CD1c-positive myeloid dendritic cell (primary cell): ENCODE results near the gene PBX4.

Source experiments
- DNase-seq: peaks from one replicate; pipeline ENCODE4 v3.0.0-alpha.2; 2016; ENCODE audit errors: extremely low spot score

PBX4 gene

DNA sequence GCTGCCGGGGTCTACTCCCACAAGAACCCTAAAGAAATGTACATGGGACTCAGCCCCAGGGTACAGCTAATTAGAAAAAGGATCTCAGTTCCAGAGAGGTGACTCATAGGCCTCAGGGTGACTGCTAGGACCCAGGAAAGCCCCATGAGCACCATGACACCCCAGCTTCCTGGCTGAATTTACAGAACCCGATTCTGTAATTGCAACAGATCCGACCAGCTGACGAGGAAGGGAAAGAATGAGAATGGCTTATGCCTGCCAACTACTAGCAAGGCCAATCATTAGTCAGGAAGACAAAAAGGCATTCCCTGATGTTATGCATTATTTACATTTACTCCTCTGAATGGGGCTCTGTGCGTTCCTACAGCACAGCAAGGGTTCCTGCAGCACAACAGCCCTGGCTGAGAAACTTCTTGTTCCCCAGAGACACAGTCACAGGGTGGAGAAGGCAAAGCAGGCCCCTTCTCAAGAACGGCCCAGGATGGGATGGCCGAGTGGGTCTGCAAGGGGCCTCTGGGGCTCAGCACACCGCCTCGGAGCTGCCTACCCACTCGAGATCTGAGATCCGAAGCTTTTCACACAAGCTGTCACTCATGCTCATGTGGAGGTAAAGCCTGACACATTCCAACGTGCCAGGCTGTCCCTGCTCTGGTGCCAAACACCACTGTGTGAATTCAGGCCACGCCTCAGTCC lies 27.2 kb downstream of the PBX4 start:
- DNase-seq = peak; percentile 92

DNA sequence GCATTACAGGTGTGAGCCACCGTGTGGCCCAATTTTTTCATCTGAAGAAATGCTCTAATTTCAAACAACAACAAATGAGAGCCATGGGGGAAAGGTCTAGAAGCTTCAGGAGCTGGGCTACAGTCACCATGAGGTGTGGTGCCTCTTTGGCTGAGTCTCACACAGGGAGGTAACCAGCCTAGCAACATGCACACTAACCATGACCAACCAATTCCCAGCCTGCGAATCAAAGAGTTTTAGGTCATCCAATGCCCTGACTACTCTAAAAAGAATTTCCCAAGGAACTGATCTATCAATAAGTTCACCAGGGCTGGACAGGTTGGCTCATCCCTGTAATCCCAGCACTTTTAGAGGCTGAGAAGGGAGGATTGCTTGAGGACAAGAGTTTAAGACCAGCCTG lies 29.9 kb downstream of the PBX4 start:
- no peak for DNase-seq

DNA sequence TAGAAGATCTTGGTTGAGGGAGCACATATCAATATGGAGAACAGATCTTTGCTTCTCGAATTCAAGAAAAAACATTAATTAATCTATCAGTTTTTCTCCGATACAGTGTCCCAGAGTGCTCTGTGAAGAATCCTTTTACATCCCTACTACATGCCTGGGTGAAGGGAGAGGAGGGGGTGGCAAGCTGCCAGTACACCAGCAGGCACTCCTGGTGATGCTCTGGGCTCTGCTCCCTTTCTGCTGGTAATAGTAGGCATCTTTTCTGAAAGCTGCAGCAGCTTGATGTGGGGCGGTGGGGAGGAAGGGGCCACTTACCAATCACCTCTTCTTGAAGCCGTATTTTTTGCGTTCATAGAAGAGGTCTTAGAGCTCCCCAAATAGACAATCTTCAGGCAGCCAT lies 30.7 kb downstream of the PBX4 start:
- DNase-seq = no peak

DNA sequence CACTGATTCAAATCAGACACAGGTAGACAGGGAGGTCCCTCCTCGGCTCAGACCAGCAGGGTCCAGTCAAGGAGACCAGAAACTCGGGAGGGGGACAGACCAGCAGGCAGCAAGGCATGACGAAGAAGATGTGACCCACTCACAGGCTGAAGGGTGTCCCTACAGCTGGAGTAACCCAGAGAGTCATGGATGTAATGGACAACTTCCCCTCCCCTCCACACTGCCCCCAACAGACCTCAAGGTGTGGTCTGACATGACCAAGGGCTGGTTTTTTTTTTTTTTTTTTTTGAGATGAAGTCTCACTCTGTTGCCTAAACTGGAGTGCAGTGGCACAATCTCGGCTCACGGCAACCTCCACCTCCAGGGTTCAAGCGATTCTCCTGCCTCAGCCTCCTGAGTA lies 34.1 kb downstream of the PBX4 start:
- no peak for DNase-seq

DNA sequence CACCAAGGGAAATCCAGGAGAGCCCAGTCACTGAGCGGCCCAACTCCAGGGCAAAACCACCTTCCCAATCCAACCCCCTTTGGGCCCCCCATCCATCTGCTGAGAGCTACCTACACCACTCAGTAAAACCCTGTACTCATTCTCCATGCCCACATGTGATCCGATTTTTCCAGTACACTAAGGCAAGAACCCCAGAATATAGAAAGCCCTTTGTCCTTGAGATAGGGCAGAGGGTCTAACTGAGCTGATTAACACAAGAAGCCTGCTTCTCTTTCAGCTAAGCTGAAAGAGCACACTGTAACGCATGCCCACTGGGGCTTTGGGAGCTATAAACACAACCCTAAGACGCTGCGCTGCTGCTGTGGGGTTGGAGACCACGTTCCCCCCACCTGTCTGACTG lies 36.0 kb downstream of the PBX4 start:
- DNase-seq = no peak

DNA sequence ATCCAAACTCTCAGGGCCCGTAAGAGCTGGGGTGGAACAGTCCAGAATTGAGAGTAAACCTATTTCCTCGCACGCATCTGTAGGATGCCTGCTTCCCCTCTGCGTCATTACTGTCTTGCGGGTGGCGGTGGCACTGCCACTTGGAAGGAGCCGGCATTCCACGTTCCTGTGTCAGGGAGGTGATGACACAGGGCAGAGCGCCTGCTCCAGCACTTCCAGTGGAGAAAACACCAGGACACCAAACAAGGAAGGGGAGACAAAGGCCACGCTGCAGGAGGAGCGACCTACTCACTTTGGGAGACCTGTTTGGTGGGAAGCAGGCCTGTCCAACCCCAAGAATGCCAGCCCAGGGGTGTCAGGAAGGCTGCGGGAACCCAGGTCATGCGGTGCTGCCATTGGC lies 37.1 kb downstream of the PBX4 start:
- DNase-seq = no peak

DNA sequence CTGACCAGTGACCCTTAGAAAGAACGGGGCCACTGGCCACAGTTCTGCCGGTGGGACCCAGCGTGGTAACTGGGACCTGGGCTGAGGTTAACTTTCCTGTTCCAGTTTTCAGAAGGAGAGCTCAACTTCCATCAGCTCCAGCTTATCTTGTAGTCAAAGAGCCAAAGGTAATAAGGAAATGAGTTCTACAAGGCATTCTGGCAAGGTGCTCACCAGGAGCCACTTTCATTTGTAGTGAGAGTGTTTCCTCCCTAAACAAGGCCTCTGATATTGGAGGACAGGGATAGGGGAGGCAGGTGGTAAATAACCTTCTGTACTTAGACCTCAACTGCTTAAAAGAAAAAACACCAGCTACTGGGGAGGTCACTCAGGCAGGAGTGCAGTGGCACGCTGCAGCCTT lies 38.1 kb downstream of the PBX4 start:
- no peak for DNase-seq

DNA sequence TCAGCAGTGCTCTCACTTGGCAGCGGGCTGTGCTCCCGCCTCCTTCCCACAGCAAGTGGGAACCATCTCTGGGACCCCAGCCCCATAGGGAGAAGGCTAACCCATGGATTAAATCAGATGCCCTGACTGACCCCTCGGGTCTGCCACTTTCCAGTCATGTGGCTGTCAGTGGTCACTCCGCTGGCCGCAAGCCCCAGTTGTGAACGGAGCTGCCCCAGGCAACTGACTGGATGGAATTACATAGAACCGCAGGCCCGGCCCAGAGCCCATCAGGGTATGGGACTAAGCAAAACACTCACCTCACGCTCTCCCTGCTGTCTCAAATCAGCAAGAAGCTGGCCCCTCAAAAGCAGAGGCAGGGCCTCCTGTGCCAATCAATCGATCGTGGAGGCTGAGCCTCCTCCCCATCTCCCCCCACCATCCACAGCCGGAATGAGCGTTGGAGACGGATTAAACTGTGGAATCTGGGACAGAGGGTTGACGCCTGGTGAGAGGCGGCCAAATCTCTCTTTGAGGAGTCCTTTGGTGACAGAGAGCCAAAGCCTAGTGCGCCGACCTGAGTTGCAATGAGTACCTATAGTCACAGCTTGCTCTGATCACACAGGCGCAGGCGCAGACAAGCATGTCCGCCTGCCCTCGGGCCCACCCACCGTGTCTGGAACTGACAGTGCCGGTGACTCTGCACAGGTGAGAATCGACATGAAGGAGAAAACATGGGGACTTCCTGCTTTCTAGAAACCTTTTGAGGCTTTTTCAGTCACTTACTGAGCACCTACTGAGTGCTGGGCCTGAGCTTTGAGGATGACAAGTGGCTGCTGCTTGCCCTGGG lies 38.7 kb downstream of the PBX4 start:
- DNase-seq = no peak

DNA sequence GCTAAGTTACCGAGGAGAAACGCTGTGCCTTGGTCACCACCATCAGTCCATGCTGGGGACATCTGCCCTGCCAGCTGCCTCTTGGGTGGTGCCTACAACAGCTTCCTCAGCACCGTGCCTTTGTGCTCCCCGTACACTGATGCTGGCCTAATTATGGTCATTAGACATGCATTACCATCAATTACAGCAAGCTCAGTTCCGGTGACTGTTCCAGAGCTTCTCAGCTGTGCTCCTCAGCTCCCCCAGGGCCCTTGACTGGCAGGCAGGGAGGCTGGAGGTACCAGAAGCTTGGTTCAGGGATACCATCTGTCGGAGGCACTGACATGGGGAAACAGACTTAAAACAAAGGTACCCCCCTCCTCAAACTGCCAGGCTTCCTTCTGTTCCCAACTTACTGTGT lies 40.2 kb downstream of the PBX4 start:
- DNase-seq = no peak

DNA sequence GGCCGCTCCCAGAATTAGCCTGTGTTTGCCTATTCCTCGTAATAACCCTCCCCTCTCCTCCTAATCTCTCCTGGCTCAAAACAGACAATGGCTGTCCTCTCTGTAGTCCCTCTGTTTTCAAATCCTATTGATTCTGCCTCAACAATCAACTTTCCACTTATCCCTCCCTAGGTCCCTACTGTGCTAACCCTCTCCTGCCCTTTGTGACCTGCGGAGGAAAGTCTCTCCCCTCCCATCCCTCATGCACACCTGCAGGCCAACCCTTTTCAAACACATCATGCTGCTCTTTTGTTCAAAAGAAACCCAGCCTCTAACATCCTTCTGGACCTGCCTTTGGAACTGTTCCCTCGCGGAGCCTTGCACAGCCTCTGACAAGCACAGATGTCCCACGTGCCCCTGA lies 43.1 kb downstream of the PBX4 start:
- DNase-seq = no peak

DNA sequence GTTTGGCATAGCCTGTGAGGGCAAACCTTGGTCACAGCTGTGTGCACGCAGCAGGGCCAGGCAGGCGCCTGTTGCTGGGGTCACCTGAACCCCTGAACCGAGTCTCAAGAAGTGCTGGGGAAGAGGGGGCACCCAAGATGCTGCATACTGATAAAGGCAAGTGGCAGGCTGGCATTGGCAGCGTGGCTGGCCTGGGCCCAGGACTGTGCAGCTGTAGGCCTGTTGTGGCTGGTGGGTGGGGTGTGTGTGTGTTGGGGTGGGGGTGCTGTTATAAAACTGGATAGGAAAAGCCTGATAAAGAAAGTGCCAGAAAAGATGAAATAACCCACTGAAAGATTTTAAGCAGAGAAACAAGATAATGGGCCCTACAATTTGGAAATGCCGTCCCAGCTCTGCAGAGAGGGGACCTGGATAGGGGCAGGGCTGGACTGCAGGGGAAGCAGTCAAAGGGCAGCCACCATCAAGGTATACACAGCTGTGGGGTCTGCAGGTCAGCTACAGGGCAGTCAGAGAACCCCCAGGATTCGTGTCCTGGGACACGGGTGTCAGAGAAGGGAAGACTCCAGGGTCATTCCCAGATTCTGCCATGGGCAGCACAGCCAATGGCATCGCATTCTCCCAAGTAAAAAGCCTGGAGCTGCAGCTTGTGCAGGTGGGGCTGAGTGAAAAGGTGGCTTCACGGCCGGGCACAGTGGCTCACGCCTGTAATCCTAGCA lies 47.3 kb downstream of the PBX4 start:
- DNase-seq = no peak

DNA sequence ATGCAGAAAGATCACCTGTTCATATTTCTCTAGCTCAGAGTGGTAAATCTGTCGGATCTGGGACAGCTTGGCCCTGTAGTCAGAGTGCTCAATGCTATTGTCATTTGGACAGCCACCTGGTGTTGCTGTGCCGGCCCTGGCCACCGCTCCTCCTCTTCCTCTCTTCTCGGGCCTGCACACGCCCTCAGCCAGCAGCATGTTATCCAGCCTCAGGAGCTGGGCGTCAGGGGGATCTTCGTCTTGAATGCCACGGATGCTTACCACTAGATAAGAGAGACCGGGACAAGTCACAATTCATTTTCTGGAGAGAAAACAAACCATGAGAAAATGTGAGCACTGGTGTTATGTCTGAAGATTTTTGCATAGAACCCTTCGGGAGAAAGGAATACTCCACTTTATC lies 47.9 kb downstream of the PBX4 start:
- no peak for DNase-seq

DNA sequence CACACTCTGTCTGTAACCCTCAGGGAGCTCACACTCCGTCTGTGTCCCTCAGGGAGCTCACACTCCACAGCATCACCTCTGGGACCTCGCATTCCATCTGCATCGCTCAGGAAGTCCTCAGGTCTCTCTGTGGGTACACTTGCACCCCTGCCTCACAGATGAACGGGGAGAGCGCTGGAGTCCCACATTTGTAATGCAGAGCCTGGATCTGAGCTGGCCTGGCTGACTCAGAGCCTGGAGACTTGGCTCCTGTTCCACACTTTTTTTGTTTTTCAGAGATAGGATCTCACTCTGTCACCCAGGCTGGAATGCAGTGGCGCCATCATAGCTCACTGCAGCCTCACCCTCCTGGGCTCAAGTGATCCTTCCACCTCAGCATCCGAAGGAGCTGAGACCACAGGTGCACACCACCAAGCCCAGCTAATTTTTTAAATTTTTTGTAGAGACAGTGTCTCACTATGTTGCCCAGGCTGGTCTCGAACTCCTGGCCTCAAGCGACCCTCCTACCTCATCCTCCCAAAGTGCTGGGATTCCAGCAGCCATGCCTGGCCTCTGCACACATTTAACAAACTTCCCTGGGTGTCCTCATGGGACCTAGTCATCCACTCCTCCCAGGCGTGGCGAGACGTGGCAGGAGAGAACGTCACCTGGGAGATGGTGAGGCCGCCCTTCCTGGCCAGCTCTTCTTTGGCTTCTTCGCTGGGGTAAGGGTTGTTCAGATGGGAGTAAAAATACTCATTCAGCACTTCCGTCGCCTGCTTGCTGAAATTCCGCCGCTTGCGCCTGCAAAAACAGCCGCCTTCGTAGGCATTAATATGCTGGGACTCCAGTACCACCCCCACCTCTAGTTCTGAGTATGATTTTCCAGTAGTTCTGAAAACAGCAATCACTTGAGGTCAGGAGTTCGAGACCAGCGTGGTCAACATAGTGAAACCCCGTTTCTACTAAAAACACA lies 49.4 kb downstream of the PBX4 start:
- DNase-seq = no peak

DNA sequence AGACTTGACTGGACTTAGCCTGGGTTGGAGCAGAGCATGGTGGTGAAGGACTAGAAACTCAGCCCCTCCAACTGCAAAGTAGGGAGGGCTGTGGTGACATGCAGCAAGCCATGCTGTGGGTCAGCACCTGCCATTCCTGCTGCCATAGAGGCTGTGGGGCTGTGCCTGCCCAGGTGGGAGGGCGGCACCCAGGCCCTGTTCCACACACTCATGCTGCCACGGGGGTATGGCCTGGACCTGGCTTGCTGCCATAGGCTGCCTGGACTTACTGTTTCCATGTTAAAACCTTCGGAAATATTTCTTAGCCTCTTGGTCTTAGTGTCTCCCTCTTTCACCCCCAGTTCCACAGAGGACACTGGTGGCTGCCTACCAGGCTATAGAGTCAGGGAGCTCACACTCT lies 51.1 kb downstream of the PBX4 start:
- DNase-seq = no peak

DNA sequence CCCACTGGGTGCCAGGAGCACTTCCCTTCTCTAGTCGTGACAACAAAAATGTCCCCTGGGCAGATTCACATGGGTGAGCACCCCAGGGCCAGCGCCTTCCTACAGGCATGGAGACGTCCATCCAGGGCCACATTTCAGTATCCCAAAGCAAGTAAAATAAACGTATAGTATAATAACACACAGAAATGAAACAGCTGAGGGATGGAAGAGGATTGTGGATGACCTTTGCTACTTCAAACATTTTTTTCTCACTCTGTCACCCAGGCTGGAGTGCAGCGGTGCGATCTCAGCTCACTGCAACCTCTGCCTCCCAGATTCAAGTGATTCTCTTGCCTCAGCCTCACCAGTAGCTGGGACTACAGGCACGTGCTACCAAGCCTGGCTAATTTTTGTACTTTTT lies 52.2 kb downstream of the PBX4 start:
- no peak for DNase-seq

DNA sequence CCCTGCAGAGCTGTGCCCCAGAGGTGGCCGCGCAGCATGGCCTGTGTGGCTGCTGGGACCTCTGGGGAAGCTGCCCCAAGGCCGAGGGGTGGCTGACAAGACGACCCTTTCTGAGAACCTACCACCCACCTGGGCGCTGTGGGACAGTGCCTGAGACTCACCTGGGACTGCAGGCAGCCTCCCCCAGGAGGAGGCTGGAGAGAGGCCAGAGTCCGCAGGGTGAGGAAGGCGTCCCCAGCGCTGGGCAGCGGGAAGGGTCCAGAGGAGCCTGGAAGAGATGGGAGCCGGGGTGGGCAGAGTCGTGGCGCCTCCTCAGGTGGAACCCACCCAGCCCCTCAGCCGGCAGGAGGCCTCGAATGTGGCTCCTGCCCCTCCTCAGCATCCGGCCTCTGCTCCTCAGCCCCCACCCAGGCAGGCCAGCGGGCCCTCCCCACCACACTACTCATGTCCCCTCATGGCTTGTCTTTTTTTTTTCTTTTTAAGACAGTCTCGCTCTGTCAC lies 55.1 kb downstream of the PBX4 start:
- no peak for DNase-seq

DNA sequence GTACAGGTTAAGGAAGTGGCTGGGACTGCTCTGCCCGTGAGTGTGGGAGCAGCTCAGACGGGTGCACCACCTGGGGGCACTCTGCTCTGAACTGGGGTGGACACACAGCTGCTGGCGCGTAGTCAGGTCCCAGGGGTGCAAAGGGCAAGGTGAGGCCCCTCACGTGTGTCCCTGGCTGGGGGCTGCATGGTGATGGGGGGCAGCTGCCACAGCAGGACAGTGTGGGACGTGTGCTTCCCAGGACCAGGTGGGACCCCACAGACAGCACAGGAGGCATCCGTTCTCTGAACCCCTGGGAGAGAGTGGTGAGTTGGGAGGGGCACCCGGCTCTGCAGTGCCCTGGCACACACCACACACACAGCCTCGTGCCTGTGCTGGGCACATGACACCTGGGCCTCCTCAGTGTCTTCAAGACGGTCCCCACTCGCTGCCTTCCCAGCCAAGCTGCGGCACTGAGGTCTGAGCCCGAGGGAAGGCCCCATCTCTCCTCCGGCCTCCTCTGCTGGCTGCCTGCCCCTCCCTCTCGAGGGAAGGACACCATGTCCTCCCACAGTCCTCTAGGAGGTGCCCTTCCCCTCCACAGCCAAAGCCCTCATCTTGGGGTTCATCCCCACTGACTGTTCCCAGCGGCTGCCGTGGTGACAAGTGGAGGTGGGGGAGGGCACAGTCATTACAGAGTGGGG lies 55.7 kb downstream of the PBX4 start:
- DNase-seq = no peak

DNA sequence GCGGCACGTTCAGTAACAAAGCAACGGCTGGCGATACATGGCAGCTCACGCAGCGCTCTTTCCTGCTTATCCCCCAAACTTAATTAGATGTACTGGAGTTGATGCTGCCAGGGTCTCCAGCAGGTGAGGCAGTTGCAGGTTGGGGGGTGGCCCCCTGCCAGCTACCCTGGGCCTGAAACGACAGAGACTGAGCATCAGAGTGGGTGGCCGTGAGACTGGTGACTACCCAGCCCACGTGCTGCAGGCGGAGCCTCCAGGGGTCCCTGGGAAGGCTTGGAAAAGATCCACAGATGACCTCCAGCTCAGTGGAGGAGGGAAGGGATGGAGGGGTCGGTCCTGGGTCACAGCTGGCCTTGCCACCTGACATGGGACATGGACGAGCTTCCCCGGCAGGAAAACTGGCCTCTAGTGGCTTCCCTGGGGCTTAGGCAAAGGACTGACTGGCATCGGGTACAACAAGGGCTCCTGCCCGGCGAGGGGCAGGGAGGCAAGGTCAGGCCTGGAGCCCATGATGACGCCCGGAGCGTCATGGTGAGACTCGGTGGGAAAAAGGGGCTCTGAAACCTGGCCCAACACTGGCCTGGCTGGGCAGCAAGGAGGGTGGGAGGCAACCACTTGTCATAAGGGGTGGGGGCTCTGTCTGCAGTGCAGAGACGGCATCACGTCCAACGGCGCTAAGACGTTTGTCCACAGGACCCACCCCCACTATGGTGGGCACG lies 56.4 kb downstream of the PBX4 start:
- DNase-seq = no peak

DNA sequence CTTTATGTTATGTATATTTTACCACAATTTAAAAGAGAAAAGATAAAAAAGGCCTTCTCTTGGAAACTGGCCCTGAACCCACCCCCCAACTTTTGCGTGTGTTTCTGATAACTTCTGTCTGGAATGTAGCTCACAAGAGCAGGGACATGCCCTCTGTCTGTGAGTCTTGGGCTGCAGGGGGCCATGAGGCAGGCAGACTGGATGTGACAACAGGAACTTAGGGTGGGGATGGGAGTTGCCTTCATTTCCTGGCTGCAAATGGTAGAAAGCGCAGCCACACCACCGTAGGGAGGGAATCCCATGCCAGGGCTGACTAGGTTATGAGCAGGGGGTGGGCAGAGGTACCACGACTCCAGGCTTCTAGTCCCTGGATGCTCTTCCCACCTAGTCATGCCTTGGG lies 58.6 kb downstream of the PBX4 start:
- DNase-seq = no peak

DNA sequence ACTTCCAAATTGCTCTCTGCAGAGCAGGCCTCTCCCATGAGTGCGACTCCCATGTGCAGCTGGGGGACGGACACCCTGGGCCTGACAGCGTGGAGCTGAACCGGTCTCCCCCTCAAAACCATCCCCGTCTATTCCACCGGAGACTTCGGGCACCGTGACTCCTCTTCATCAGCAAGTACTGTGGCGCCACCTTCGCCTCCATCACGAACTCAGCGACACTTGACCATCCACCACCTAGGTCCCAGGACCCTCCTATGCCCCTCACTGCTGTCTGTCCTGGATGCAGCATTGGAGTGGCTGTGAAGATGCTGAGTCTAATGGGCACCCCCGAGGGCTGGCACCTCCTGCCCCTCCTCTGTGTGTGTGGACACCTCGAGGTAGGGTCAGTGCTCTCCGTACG lies 59.9 kb downstream of the PBX4 start:
- no peak for DNase-seq
